Colon (tissue), 2 donors: Measurements from ENCODE around the gene RET.
"Not testable (repeated sequence)": the region's sequence is repeated elsewhere in the genome, so short reads cannot be mapped to it uniquely, and the experiment has no call there.

Experiments
- FAIRE-seq: peaks from 2 replicates; lab custom pipeline; 2012; peaks lifted over from hg19 to GRCh38; lab: Jason Lieb, UNC
- donor health status: control.
- donor health status: control.

RET gene

DNA sequence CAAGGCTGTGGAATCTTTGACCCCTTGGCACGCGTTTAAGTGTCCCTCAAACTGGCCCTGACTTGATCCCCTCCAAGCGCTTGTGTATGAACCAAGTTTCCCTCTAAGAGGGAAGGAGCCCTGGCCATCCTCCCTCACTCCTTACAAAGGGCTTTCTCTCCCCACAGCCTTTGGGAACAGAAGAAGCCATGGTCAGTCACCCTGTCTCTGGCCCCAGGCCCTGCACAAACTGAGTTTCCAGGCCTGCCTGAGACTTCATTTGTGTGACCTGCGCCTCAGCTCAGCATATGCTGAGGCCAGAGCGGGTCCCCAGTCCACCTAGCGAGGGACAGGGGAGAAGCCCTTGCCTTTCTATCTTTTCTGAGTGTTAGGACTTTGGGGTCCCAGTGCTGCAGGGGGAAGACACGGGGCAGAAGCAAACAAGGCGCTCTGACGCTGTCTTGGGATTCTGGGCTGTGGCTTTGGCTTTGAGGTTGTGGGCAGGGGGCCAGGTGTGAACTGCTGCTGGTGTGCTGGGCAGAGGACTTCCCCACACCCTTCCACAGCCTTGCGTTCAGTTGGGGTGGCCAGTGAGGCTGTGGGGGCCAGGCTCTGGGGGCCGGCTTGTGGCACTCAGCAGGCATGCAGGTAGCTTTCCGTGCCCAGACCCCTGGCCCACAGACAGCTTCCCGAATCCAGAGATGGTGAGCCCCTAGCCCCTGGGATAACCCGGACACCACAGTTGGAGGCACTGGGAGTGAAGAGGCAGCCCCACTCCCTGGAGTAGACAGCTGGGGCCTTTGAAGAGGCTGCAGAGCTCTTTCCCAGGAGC is 1.5 kb downstream of the RET start:
- no peak for FAIRE-seq

DNA sequence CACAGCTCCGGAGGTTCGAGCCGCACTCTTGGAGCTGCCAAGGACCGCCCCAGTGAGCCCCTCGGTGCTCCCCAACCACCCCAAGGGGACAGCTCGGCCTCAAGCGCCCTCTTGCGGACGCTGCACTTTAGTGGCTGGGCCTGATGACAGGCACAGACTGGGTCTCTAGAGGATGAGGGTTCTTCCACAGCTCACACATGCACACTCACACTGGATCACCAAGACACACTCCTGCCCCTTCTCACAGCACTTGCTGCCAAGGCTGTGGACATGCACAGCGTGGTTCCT is 2.1 kb downstream of the RET start:
- no peak for FAIRE-seq

DNA sequence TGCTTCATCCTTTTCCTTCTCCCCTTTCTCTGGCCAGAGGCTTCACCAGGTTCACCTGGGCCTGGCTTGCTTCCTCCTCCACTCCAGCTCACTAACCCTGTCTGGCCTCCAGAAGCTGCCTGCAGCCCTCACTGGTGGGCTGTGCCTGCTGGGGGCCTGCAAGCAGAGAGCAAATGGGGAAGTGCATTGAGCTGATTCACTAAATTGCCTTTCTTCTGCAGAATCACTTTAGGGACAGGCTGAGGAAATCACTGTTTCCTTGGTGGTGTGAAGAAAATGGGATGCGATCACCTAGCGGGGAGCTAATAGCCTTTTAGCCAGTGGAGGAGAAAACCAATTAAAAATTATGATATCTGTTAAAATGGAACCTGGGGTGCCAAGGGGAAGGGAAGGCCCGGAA is 3.0 kb downstream of the RET start:
- no peak for FAIRE-seq

DNA sequence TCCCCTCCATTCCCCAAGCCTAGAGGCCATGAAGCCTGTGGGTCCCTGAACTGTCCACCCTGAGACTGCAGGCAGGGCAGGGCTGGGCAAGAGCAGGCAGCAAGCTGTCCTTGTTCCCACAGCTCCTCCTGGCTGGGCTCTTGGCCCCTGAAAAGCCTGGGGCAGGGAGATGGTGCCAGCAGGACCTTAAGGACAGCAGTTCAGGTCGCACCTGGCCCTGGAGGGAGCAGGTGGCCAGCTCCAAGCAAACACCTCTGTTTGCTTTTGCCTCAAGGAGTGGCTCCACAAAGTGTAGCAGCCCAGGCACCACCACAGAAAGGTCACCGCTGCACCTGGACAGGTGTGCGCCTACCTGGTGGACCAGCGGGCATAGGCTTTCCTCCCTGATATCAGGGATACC is 5.2 kb downstream of the RET start:
- no peak for FAIRE-seq

DNA sequence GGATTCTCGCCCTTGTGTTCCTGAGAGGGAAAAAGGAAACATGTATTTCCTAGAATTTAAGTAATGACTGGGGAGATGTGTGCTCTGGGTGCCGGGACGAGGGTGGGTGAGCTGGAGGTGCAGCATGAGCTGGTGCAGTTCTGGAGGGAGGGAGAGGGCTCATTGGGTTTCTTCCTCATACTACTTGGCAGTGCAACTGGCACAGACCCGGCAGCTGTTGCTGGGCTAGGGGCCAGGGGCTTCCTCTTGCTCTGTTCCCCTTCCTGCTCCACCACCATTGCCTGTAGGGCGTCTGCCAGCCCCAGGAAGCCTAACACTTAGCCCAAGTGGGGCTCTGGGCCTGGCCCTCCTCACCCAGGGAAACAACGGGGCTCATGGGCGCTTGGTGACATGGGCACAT is 5.9 kb downstream of the RET start:
- FAIRE-seq, result no peak

DNA sequence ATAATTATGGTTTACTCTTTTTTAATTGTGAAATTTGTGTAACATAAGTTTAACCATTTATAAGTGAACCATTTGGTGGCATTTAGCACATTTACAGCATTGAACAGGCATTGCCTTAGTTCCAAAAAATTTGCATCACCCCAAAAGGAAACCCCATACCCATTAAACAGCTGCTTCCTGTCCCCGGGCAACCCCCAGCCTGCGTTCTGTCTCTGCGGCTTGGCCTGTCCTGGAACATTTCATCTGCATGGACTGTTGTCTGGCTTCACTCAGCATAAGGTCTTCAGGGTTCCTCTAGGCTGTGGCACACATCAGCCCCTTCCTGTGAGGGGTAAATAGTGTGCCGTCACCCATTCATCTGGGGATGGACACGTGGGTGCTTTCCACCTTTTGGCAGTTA is 6.9 kb downstream of the RET start:
- no peak for FAIRE-seq

DNA sequence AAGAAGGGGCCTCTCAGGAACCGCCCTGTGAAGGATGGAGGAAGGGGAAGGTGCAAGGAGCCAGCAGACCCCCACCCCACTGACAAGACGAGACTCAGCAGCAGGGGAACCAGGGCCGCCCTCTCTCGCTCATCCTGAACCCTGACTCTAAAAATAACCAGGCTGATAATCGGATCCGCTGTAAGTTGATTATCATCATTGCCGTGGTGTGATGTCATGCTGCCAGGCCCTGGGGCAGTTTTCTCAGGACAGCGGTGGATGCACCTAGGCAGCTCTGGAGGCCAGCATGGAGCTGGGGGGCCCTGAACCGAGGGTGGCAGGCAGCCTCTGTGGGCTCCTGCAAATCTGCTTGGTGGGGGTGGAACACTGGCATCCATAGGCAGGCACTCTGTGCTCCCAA is 7.9 kb downstream of the RET start:
- no peak for FAIRE-seq

DNA sequence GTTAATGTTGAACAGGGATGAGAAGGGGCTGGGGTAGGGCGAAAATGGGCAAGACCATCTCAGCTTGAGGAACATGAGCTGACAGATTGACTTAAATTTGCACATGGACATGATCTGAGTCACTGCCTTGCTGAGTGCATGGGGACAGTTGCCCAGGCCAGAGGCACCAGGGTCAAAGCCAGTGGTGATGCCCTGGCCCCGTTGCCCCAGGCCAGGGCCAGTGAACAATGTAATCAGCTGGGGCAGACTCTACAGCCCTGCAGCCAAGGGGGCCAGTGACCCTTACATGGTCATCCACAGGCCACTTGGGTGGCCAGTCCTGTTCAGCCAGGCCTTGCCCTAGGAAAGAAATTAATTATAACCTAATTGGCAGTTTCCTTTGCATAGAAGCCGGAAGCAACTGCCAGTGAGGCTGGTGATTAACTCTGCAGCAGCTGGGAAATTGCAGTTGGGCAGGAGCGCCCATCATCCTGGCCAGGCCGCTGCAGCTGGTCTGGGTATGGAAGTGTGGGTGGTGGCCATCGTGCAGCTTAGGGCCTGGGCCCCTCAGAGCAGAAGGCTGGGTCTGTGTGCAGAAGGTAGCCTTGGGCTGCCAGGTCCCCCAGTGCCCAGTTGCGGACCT is 9.6 kb downstream of the RET start:
- FAIRE-seq, result no peak

DNA sequence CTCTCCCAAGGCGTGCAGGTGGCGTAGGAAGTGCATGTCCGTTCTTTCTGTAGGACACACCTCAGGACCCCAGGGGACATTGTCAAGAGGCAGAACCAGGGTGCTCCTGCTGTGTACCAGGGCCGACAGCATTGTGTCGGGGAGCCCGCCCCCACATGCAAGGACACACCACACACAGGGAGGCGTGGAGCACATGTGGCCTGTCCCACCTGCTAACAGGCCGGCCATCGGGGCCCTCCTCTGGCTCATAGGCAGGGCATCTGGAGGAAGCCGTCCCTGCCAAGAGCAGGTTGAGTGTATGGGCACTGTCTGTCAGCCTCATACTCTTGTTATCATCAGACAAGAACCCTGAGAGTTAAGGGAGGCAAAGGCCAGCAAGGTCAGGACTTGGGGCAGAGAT is 12.7 kb downstream of the RET start:
- FAIRE-seq, result no peak

DNA sequence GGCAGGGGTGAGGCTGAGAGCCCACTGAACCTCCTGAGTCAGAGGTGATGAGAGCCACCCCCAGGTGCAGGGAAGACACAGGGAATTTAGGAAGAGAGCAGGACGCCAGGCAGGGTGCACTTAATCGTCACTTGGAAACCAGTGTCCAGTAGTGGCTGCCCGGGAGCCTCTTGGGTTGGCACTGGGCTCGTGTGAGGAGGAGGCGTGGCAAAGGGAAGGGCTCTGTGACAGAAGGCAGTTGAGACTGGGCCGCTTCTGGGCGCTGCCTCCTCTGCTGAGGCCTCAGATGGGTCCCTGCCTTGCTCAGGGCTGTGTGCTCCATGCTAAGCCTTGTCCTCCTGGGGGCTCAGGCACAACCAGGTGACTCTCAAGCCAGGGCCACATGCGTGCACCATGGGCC is 13.3 kb downstream of the RET start:
- FAIRE-seq, result no peak

DNA sequence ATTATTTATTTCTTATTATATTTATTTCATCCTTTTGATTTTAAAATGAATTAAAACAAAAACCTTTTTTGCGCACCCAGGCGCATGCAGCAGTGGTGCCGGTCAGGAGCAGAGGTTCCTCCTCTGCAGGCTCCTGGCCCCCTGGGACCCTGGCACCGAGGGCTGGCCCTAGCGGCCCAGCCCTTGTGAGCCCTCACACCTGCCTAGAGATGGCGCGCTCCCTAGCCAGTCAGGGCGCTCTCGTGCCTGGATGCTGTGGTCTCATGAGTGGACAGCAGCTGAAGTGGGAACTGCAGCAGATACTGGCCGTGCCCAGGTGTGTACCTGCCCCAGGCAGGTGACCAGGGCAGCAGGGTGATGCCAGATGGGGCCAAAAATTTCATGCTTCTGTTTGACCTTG is 13.8 kb downstream of the RET start:
- FAIRE-seq, result no peak

DNA sequence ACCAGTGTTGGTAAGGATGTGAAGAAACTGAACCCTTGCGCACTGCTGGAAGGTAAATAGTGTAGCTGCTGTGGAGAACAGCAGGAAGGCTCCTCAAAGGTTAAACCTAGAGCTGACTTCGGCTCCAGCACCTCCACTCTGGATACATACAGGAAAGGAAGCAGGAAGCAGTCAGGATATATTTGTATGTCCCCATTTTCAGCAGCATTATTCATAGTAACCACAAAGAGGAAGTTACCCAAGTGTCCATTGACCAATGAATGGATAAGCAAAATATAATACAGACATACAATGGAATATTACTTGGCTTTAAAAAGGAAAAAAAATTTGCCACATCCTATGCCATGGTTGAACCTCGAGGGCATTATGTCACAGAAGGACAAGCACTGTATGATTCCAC is 15.0 kb downstream of the RET start:
- no peak for FAIRE-seq

DNA sequence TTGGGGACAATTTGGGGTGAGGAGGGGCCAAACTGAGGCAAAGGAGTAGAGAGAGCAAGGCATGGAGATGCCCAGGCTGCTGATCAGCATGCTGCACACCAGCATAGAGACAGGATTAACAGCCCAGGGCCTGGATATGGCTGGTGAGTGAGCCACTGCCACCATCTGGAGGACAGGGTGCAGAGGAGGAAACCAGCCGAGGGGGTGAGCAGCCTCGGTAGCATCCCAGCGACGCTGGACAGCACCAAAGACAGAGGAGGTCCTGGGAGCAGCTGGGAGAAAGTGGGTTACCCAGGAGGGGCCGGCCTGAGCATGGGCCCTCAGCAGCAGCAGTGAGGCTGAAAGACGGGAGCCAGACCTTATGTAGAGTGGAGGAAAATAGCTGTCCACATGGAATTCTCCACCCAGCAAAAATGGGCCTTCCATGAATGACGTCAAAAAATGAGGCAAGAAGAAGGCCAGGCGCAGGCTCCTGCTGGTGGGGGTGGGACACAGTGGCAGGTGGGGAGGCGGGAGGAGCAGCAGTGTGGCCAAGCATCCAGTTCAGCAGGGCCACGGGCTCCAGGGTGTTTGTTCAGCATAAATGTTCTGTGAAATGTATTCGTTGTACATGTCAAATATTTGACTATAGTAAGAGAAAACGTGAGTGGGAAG is 16.7 kb downstream of the RET start:
- no peak for FAIRE-seq

DNA sequence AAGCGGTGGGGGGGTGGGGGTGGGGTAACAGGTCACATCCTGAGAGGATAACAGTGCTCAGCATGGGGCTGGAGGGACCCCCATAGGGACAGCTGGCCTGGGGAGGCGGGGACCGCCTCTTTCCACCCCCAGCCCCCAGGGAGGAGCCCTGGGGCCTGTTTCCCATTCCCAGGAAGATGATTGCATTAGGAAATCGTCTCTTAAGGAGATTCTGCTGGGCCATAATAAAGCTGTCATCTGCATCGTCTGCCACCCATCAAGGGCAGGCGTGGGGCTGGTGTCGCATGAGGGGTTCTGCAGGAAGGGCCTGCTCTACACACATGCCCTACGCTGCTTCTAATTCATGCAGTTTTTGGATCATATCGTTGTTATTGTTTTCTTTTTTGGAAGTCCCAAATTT is 17.2 kb downstream of the RET start:
- no peak for FAIRE-seq

DNA sequence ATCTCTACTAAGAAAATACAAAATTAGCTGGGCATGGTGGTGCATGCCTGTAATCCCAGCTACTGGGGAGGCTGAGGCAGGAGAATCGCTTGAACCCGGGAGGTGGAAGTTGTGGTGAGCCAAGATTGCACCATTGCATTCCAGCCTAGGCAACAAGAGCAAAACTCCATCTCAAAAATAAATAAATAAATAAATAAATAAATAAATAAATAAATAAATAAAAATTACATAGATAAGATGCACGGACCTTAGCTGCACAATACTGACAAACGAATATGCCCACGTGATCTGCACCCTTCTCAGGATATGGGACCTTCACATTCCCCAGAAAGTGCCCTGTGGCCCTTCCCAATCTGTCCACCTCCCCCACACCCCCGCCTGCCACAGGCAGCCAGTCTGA is 22.5 kb downstream of the RET start:
- not testable (repeated sequence) for FAIRE-seq

DNA sequence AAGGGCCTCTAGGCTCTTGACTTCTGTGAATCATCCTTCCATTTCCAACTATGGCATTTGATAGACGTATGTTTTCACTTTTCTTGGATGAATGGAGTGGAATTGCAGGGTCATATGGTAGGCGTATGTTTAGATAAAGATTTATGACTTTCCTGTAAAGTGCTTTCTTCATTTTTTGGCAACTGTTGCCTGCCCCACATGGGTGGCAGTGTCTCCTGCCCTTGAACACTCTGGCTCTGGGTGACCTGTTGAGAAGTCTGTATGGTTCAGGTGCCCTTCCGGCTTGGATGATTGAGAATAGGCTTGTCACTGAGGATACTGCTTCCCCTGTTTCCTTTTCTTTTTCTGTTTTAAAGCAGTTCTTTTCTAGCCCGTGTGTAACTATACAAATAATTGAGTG is 23.1 kb downstream of the RET start:
- no peak for FAIRE-seq

DNA sequence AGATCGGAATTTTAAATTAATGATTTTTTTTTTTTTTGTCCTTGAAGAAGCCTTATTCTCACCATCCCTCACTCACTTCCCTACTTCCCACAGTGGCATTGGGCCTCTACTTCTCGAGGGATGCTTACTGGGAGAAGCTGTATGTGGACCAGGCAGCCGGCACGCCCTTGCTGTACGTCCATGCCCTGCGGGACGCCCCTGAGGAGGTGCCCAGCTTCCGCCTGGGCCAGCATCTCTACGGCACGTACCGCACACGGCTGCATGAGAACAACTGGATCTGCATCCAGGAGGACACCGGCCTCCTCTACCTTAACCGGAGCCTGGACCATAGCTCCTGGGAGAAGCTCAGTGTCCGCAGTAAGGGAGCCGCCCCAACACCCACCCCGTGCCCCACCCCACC is 23.5 kb downstream of the RET start:
- no peak for FAIRE-seq

DNA sequence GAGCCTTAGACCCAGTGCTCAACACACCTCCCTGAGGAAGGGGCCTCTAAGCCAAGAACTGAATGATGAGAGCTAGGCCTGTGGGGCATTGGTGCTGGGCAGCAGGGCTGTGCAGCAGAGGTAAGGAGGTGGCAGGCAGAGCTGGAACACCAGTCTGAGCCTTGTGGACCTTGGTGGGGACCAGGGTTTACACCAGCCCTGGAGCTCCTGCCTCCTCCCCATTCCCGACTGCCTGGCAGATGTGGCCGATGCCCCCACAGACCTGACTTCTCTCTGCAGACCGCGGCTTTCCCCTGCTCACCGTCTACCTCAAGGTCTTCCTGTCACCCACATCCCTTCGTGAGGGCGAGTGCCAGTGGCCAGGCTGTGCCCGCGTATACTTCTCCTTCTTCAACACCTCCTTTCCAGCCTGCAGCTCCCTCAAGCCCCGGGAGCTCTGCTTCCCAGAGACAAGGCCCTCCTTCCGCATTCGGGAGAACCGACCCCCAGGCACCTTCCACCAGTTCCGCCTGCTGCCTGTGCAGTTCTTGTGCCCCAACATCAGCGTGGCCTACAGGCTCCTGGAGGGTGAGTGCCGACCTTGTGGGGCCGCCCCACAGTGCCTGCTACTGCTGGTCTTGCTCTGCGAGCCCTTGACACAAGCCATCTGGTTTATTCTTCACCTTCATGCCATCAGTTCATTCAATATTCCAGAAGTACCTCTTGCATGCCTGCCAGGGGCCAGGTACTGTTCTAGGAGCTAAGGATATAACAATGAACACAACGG is 25.4 kb downstream of the RET start:
- FAIRE-seq, result no peak

DNA sequence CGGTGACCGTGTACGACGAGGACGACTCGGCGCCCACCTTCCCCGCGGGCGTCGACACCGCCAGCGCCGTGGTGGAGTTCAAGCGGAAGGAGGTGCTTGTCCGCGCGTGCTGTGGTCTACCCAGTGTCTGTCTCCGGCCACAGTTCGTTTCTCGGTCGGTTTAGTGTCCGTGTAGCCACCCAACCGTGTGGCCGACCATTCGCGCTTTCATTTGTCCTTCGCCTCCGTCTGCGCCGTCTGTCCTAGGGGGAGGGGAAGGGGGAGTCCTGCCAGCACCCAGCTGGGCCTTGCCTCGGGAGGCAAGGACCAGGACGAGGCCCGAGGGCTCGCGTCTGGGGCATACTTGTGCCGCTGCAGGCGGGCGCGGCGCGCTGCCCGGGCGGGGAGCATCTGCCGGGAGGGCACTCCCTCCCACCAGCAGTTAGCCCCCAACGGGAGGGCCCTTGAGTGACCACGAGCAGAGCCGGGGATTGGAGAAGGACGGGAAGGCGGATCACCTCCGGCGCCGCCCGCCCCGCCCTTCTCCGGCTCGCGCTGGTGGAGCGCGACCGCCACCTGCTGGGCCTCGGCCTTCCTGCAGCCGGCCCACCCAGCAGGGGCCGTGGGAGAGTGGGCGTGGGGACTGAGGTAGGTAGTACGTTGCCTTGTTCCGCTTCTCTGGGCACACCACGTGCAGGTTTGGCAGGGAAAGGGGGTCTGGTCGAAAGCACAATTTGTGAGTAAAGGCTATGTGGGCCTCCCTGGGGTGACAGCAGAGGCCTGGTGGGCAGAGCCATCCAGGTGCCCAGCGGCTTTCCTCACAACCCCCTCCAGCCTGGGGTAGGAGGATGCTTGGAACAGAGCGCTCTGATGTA is 28.5 kb downstream of the RET start:
- FAIRE-seq, result no peak

DNA sequence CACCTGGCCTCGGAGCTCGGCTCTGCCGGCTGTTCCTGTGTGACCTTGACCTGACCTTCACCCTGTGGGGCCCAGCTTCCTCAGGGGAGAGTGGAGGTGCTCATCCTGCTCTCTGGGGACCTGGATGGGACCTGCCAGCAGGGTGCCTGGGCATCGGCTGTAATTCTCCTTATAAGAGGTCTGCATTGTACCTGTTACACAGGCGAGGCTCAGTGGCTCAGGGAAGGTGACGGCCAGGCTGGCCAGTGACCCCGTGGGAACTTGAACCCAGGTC is 29.0 kb downstream of the RET start:
- FAIRE-seq, result no peak

DNA sequence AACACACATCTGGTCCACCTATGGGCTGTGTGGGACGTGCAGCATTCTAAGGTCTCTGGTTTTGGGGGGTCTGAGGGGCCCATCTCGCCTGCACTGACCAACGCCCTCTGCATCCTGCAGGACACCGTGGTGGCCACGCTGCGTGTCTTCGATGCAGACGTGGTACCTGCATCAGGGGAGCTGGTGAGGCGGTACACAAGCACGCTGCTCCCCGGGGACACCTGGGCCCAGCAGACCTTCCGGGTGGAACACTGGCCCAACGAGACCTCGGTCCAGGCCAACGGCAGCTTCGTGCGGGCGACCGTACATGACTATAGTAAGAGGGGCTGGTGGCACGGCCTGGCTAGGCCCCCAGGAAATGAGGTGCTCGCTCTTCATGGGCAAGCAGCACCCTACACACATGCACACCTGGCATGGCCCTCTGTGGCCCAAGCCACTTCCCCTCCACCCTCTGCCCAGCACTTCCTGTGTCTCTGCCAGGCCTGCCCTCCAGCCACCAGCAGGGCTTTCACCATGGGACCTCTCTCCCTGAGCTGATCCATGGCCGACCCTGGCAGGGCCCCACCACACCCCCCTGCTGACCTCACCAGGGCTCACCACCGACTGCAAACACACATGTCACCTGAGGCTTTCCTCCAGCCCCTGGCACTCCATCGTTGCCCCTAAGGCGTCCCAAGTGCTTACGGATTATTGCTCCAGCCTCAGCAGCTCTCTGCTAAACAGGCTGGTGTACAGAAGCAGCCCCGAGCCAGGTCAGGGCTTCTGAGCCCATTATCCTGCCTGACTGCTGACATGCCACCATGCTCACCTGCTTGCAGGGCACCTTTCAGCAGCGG is 29.6 kb downstream of the RET start:
- FAIRE-seq, result no peak

DNA sequence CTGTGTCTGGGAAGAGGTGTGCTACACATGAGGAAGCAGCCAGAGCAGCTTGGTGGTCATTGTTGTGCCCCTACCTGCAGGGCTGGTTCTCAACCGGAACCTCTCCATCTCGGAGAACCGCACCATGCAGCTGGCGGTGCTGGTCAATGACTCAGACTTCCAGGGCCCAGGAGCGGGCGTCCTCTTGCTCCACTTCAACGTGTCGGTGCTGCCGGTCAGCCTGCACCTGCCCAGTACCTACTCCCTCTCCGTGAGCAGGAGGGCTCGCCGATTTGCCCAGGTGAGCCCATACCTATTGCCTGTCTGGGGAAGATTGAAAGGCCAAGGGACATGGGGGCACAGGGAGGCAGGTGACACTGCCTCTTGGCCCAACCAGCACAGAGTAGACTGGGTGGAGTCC is 32.1 kb downstream of the RET start:
- no peak for FAIRE-seq
